Astrocyte (in vitro differentiated cells and primary cell): Measurements from ENCODE around the gene POLR2F. TPM values are rescaled to one million over a fixed set of nuclear protein-coding genes. Genes with fewer than 3 reads are reported as not detected.

Experiments used
- DNase-seq: peaks from one replicate; pipeline ENCODE4 v3.0.0-alpha.2; 2010; ENCODE audit warnings: low read depth
- FAIRE-seq: peaks from 2 replicates; lab custom pipeline; 2011; peaks lifted over from hg19 to GRCh38; lab: Jason Lieb, UNC
- H2AFZ ChIP-seq: 2 replicates; pipeline ENCODE4 v1.6.0; 2012; ENCODE audit warnings: low read depth, low read length, inconsistent platforms
- H3K27ac ChIP-seq: 2 replicates; pipeline ENCODE4 v1.5.1; 2011; ENCODE audit warnings: low read depth, low read length, inconsistent platforms
- H3K27me3 ChIP-seq: 2 replicates; pipeline ENCODE4 v1.6.0; 2011; ENCODE audit warnings: low read length, inconsistent platforms; ENCODE audit not compliant: insufficient read depth
- H3K36me3 ChIP-seq: 2 replicates; pipeline ENCODE4 v1.5.1; 2011; ENCODE audit warnings: low read length, inconsistent platforms; ENCODE audit not compliant: insufficient read depth
- H3K4me1 ChIP-seq: 2 replicates; pipeline ENCODE4 v1.5.1; 2011; ENCODE audit warnings: low read length, inconsistent platforms; ENCODE audit not compliant: insufficient read depth
- H3K4me2 ChIP-seq: 2 replicates; pipeline ENCODE4 v1.6.0; 2012; ENCODE audit warnings: low read length, inconsistent platforms
- H3K4me3 ChIP-seq: 2 replicates; pipeline ENCODE4 v1.5.1; 2011; ENCODE audit warnings: low read depth, mild to moderate bottlenecking, low read length, inconsistent platforms; ENCODE audit not compliant: insufficient read depth
- H3K79me2 ChIP-seq: 2 replicates; pipeline ENCODE4 v1.6.0; 2012; ENCODE audit warnings: mild to moderate bottlenecking, low read length, inconsistent platforms; ENCODE audit not compliant: insufficient read depth
- H3K9ac ChIP-seq: 2 replicates; pipeline ENCODE4 v1.6.0; 2012; ENCODE audit warnings: mild to moderate bottlenecking, low read length, inconsistent platforms
- H3K9me3 ChIP-seq: 2 replicates; pipeline ENCODE4 v1.5.1; 2012; ENCODE audit warnings: low read depth, mild to moderate bottlenecking, low read length, inconsistent platforms; ENCODE audit not compliant: insufficient read depth
- H4K20me1 ChIP-seq: 2 replicates; pipeline ENCODE4 v1.6.0; 2012; ENCODE audit warnings: low read length, inconsistent platforms; ENCODE audit not compliant: insufficient read depth
- H3K27ac Mint-ChIP-seq: one replicate; pipeline ENCODE4 v1.8.0; 2021; ENCODE audit warnings: mild to moderate bottlenecking, mixed read lengths; ENCODE audit not compliant: unreplicated experiment
- H3K27me3 Mint-ChIP-seq: one replicate; pipeline ENCODE4 v1.8.0; 2021; ENCODE audit warnings: low read depth, mixed read lengths; ENCODE audit not compliant: unreplicated experiment
- H3K36me3 Mint-ChIP-seq: one replicate; pipeline ENCODE4 v1.8.0; 2021; ENCODE audit warnings: low read depth, mixed read lengths; ENCODE audit not compliant: unreplicated experiment
- H3K4me1 Mint-ChIP-seq: one replicate; pipeline ENCODE4 v1.8.0; 2021; ENCODE audit warnings: low read depth, mixed read lengths; ENCODE audit not compliant: unreplicated experiment
- H3K4me3 Mint-ChIP-seq: one replicate; pipeline ENCODE4 v1.8.0; 2021; ENCODE audit warnings: mild to moderate bottlenecking, moderate library complexity, mixed read lengths; ENCODE audit not compliant: unreplicated experiment
- H3K9me3 Mint-ChIP-seq: one replicate; pipeline ENCODE4 v1.8.0; 2021; ENCODE audit warnings: mild to moderate bottlenecking, mixed read lengths; ENCODE audit not compliant: unreplicated experiment
- EZH2 ChIP-seq: IDR thresholded peaks from 2 replicates; pipeline ENCODE4 v1.6.1; 2012; ENCODE audit warnings: mild to moderate bottlenecking, low read length, inconsistent platforms; ENCODE audit not compliant: insufficient read depth
- total RNA-seq: library from RNA; stranded (reverse); gene quantifications from 2 replicates; pipeline ENCODE4 v1.2.1, GENCODE V29; 2021
- TF ChIP-seq, protein P1 (sequence below): IDR thresholded peaks from 2 replicates; pipeline ENCODE4 v1.5.1; 2011; ENCODE audit warnings: low read depth, mild to moderate bottlenecking, inconsistent platforms, low read length, moderate library complexity; ENCODE audit not compliant: insufficient read depth

Gene POLR2F
- total RNA-seq, 1 donor from 2014 or later: 149 TPM

DNA sequence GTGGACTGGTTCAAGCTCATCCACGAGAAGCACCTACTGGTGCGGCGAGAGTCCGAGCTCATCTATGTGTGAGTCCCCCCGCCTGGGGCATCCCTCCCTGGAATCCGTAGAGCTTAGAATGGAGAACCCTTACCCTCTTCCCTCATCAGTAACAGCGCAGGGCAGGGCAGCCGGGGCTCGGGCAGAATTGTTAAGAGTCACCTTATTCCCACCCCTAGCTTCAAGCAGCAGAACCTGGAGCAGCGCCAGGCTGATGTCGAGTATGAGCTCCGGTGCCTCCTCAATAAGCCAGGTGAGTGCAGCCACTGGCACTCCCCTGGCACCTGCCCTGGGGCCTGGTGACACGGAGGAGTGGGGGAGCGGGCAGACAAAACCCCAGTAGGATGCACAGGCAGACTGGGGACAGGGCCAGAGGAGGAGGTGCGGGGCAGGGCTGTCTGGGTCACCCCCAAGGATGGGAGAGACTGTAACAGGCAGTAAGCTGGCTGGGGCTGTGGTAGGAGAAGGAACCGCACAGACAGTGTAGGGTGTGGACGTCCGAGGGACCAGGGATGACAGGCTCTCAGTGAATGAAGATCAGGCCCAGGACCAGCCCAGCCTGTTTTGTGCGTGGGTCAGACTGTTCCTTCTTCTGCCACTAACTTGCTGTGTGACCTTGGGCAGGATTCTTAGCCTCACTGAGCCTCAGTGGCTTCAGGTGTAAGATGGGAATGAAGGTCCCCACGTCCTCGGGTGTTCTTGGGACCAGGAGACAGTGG is 20.5 kb upstream of the POLR2F start:
- no peak for DNase-seq
- H3K4me2 ChIP-seq: peak overlapping the region; percentile 65
- peaks cover 24% of the 10 kb centered on the region for H3K36me3 Mint-ChIP-seq
- no peaks in the 10 kb centered on the region for H3K27me3 ChIP-seq
- no peaks in the 10 kb centered on the region for H3K9me3 ChIP-seq
- no peak overlapping the region for H3K4me3 ChIP-seq
- peak overlapping the region; percentile 60 for H3K27ac ChIP-seq
- H3K27ac Mint-ChIP-seq: peak overlapping the region; percentile 88
- H3K9ac ChIP-seq: no peak overlapping the region
- H3K4me3 Mint-ChIP-seq: peak overlapping the region; percentile 57
- TF ChIP-seq, protein P1, sequence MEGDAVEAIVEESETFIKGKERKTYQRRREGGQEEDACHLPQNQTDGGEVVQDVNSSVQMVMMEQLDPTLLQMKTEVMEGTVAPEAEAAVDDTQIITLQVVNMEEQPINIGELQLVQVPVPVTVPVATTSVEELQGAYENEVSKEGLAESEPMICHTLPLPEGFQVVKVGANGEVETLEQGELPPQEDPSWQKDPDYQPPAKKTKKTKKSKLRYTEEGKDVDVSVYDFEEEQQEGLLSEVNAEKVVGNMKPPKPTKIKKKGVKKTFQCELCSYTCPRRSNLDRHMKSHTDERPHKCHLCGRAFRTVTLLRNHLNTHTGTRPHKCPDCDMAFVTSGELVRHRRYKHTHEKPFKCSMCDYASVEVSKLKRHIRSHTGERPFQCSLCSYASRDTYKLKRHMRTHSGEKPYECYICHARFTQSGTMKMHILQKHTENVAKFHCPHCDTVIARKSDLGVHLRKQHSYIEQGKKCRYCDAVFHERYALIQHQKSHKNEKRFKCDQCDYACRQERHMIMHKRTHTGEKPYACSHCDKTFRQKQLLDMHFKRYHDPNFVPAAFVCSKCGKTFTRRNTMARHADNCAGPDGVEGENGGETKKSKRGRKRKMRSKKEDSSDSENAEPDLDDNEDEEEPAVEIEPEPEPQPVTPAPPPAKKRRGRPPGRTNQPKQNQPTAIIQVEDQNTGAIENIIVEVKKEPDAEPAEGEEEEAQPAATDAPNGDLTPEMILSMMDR: no peak
- TF ChIP-seq EZH2: no peak
- FAIRE-seq: no peak
- H3K36me3 ChIP-seq: peaks cover 15% of the 10 kb centered on the region
- peaks cover 21% of the 10 kb centered on the region for H3K4me1 Mint-ChIP-seq
- H2AFZ ChIP-seq: no peak overlapping the region
- H4K20me1 ChIP-seq: peaks cover 67% of the 10 kb centered on the region
- no peaks in the 10 kb centered on the region for H3K9me3 Mint-ChIP-seq
- peaks cover 13% of the 10 kb centered on the region for H3K79me2 ChIP-seq
- H3K27me3 Mint-ChIP-seq: no peaks in the 10 kb centered on the region
- H3K4me1 ChIP-seq: peaks cover 20% of the 10 kb centered on the region

DNA sequence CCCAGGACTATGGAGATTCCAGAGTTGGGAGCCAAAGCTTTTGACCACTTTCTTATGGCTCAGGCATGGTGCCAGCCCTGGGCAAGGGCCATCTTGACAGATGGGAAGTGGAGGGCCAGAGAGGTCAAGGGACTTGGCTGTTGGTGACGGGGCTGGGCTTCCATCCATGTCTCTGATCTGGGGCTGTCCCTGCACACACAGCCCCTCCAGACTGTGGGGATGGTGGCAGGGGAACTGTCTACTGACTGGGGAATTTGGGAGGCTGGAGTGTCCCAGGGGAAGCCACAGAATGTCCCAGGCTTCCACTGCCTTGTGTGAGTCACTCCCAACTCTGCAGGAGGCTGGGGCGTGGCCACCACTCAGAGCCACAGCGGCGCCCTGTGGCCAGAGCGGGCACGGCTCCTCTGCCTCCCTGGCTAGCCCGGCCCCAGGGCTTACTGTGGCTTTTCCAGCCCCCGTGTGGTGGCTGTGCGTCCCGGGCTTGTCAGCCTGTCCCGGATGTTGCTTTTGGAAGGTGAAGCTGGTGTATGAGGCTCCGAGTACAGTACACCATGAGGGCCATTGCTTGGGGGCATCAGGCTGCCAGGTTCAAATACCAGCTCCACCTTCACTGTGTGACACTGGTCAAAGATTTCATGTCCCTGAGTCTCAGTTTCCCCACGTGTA is 19.7 kb upstream of the POLR2F start:
- H3K27me3 Mint-ChIP-seq: no peaks in the 10 kb centered on the region
- H3K4me3 Mint-ChIP-seq: peak overlapping the region; percentile 27
- peaks cover 62% of the 10 kb centered on the region for H4K20me1 ChIP-seq
- peak overlapping the region; percentile 38 for H3K9ac ChIP-seq
- H3K4me1 ChIP-seq: peaks cover 20% of the 10 kb centered on the region
- no peak for TF ChIP-seq EZH2
- TF ChIP-seq, protein P1: peak; percentile 88
- H3K79me2 ChIP-seq: peaks cover 13% of the 10 kb centered on the region
- H3K27me3 ChIP-seq: no peaks in the 10 kb centered on the region
- FAIRE-seq (peak; percentile 54), DNase-seq (peak; percentile 78)
- no peak overlapping the region for H3K4me3 ChIP-seq
- no peaks in the 10 kb centered on the region for H3K9me3 Mint-ChIP-seq
- H3K27ac Mint-ChIP-seq: peak overlapping the region; percentile 88
- peak overlapping the region; percentile 60 for H3K27ac ChIP-seq
- peaks cover 21% of the 10 kb centered on the region for H3K4me1 Mint-ChIP-seq
- no peak overlapping the region for H2AFZ ChIP-seq
- H3K36me3 ChIP-seq: peaks cover 16% of the 10 kb centered on the region
- no peaks in the 10 kb centered on the region for H3K9me3 ChIP-seq
- peaks cover 21% of the 10 kb centered on the region for H3K36me3 Mint-ChIP-seq
- peak overlapping the region; percentile 65 for H3K4me2 ChIP-seq
